Hepatocyte (in vitro differentiated cells): ENCODE measurements around the gene SLC6A3. TPM values are rescaled to one million over a fixed set of nuclear protein-coding genes. Genes with fewer than 3 reads are reported as not detected.

Experiments
- DNase-seq: peaks from one replicate; pipeline ENCODE4 v3.0.0-alpha.2; 2016; ENCODE audit warnings: low spot score
- H2AFZ ChIP-seq: fragments of 200-600 bp; sonication (generic); 2 replicates; pipeline ENCODE4 v1.6.0; 2016; ENCODE audit warnings: antibody characterized with exemption, mild to moderate bottlenecking
- H3K27ac ChIP-seq: fragments of 200-600 bp; sonication (generic); 2 replicates; pipeline ENCODE4 v1.5.1; 2016; ENCODE audit warnings: mild to moderate bottlenecking
- H3K27me3 ChIP-seq: fragments of 200-600 bp; sonication (generic); 2 replicates; pipeline ENCODE4 v1.6.1; 2016
- H3K36me3 ChIP-seq: fragments of 200-600 bp; sonication (generic); replicated peaks from 2 replicates; pipeline ENCODE4 v1.5.1; 2016; ENCODE audit warnings: low read depth; ENCODE audit not compliant: insufficient read depth
- H3K4me1 ChIP-seq: fragments of 200-600 bp; sonication (generic); 2 replicates; pipeline ENCODE4 v1.5.1; 2016; ENCODE audit warnings: mild to moderate bottlenecking, moderate library complexity; ENCODE audit not compliant: insufficient read depth
- H3K4me2 ChIP-seq: fragments of 200-600 bp; sonication (generic); 2 replicates; pipeline ENCODE4 v1.6.0; 2016
- H3K4me3 ChIP-seq: fragments of 200-600 bp; sonication (generic); 2 replicates; pipeline ENCODE4 v1.5.1; 2016; ENCODE audit warnings: mild to moderate bottlenecking
- H3K79me2 ChIP-seq: fragments of 200-600 bp; sonication (generic); 2 replicates; pipeline ENCODE4 v1.6.0; 2017; ENCODE audit warnings: mild to moderate bottlenecking
- H3K9me2 ChIP-seq: fragments of 200-600 bp; sonication (generic); replicated peaks from 2 replicates; pipeline ENCODE4 v1.6.0; 2017; ENCODE audit warnings: mild to moderate bottlenecking; ENCODE audit not compliant: insufficient read depth
- H3K9me3 ChIP-seq: fragments of 200-600 bp; sonication (generic); 2 replicates; pipeline ENCODE4 v1.5.1; 2016; ENCODE audit warnings: low read depth, mild to moderate bottlenecking
- H4K20me1 ChIP-seq: fragments of 200-600 bp; sonication (generic); 2 replicates; pipeline ENCODE4 v1.6.0; 2016; ENCODE audit warnings: mild to moderate bottlenecking; ENCODE audit not compliant: insufficient read depth, poor library complexity, severe bottlenecking
- EZH2 ChIP-seq: fragments of 200-600 bp; sonication (generic); IDR thresholded peaks from 2 replicates; pipeline ENCODE4 v1.6.1; 2016; ENCODE audit warnings: antibody characterized with exemption, mild to moderate bottlenecking, borderline replicate concordance
- EZH2phosphoT487 ChIP-seq: fragments of 200-600 bp; sonication (generic); IDR thresholded peaks from one replicate; pipeline ENCODE4 v1.6.1; 2018; ENCODE audit warnings: antibody characterized with exemption, mild to moderate bottlenecking, low read depth, moderate library complexity; ENCODE audit not compliant: unreplicated experiment, severe bottlenecking
- WGBS: methylation state at CpG from one replicate; pipeline ENCODE4 v1.1.6; 2016; ENCODE audit warnings: low lambda C conversion rate; ENCODE audit errors: missing lambda C conversion rate; 5-methylcytosine and 5-hydroxymethylcytosine counted together
- polyA plus RNA-seq: library from polyadenylated mRNA; unstranded; fragments of >200 nt; fragmentation: Nextera tagmentation; extraction: Ambion mirVana; gene quantifications from 2 replicates; pipeline ENCODE4 v1.2.1, GENCODE V29; 2016
- total RNA-seq: library from RNA; depleted of rRNA; stranded (reverse); fragments of >200 nt; gene quantifications from 2 replicates; pipeline ENCODE4 v1.2.3, GENCODE V29; 2014
- TF ChIP-seq, protein P1 (sequence below): fragments of 200-600 bp; sonication (generic); IDR thresholded peaks from 2 replicates; pipeline ENCODE4 v1.5.1; 2016; ENCODE audit warnings: antibody characterized with exemption, mild to moderate bottlenecking; ENCODE audit not compliant: poor library complexity

The SLC6A3 gene
- total and polyA plus RNA-seq, 2 experiments from 2014 or later, result not detected

DNA sequence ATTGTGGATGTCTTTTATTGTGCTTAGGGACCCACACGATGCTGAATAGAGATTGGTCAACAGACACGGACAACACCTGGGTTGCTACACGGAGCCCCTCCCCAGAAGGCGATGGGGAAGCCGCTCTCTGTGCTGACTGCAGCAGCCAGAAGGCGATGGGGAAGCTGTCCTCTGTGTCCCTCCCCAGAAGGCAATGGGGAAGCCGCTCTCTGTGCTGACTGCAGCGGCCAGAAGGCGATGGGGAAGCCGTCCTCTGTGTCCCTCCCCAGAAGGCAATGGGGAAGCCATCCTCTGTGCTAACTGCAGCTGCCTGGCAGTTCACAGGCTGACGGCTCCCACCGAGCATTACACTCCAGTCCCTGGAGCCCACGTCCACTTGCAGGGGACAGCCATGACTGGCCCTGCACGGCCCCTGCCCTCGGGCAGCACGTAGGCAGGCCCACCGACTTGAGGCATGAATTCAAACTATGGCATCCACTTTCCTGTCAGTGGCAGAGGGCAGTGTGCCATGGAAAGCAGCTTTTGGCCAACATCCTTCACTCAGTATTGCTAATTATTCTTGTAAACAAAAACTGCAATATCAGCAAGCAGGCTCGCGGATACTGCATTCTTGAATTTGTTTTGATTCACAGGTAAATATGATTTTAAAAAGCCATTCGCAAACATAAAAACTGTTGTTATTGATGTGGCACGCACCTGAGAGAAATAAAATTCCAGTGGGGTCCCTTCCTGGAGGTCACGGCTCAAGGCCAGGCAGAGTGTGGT, 52.3 kb downstream of the SLC6A3 start:
- DNase-seq, result no peak

DNA sequence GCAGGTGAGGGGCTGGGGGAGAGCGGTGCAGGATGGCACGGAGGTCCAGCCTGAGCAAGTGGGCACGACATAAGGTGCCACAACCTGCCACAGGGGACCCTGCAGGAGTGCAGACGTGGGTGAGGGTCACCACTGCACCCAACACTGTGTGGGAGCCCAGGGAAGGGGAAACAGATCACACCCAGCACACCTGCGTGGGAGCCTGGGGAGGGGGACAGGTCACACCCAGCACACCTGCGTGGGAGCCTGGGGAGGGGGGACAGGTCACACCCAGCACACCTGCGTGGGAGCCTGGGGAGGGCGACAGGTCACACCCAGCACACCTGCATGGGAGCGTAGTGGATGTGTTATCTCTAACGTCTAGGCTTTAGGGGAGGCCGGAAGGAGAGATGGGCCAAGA, 53.0 kb downstream of the SLC6A3 start:
- TF ChIP-seq, protein P1, sequence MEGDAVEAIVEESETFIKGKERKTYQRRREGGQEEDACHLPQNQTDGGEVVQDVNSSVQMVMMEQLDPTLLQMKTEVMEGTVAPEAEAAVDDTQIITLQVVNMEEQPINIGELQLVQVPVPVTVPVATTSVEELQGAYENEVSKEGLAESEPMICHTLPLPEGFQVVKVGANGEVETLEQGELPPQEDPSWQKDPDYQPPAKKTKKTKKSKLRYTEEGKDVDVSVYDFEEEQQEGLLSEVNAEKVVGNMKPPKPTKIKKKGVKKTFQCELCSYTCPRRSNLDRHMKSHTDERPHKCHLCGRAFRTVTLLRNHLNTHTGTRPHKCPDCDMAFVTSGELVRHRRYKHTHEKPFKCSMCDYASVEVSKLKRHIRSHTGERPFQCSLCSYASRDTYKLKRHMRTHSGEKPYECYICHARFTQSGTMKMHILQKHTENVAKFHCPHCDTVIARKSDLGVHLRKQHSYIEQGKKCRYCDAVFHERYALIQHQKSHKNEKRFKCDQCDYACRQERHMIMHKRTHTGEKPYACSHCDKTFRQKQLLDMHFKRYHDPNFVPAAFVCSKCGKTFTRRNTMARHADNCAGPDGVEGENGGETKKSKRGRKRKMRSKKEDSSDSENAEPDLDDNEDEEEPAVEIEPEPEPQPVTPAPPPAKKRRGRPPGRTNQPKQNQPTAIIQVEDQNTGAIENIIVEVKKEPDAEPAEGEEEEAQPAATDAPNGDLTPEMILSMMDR, result no peak
- no peak for TF ChIP-seq EZH2
- no peak for TF ChIP-seq EZH2phosphoT487
- no peak overlapping the region for H2AFZ ChIP-seq
- H3K36me3 ChIP-seq, result no peaks in the 10 kb centered on the region
- DNase-seq, result no peak
- H3K9me2 ChIP-seq, result no peaks in the 10 kb centered on the region
- no peaks in the 10 kb centered on the region for H3K79me2 ChIP-seq
- no peaks in the 10 kb centered on the region for H3K9me3 ChIP-seq
- no peaks in the 10 kb centered on the region for H4K20me1 ChIP-seq
- WGBS, result 75% methylated on average over 7 of the region's 11 CpGs
- H3K27ac ChIP-seq, result no peak overlapping the region
- H3K4me1 ChIP-seq, result no peaks in the 10 kb centered on the region
- no peak overlapping the region for H3K4me2 ChIP-seq
- no peak overlapping the region for H3K4me3 ChIP-seq
- peaks cover 23% of the 10 kb centered on the region for H3K27me3 ChIP-seq

More for the DNA sequence above, 52.3 kb downstream of the SLC6A3 start:
- H3K27ac ChIP-seq, result no peak overlapping the region
- H4K20me1 ChIP-seq, result no peaks in the 10 kb centered on the region
- no peaks in the 10 kb centered on the region for H3K9me2 ChIP-seq
- WGBS, result 84% methylated on average over 22 of the region's 22 CpGs
- no peaks in the 10 kb centered on the region for H3K36me3 ChIP-seq
- TF ChIP-seq, protein P1, result no peak
- TF ChIP-seq EZH2phosphoT487 (no peak), EZH2 (no peak)
- H2AFZ ChIP-seq, result no peak overlapping the region
- H3K4me2 ChIP-seq, result no peak overlapping the region
- H3K27me3 ChIP-seq, result peaks cover 23% of the 10 kb centered on the region
- no peaks in the 10 kb centered on the region for H3K4me1 ChIP-seq
- H3K79me2 ChIP-seq, result no peaks in the 10 kb centered on the region
- H3K4me3 ChIP-seq, result no peak overlapping the region
- no peaks in the 10 kb centered on the region for H3K9me3 ChIP-seq

DNA sequence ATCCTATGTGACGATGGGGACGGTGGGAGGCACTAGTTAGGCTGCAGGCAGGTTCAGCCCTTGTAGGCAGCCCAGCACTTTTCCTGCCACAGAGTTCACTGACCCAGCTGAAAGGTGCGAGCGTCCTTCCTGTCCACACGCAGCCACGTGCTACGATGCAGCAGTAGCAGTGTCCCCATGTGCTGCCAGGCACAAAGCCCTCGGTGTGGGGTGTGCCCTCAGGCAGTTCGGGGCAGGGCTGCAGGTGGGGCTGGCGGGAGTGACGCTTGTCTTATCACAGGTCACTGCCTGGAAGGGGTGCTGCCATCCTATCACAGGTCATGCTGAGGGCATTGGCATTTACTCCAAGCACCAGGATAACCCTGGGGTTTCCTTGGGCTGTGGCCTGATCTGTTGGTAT, 53.5 kb downstream of the SLC6A3 start:
- Histone ChIP-seq H3K9me3 (no peaks in the 10 kb centered on the region), H3K9me2 (no peaks in the 10 kb centered on the region), H3K79me2 (no peaks in the 10 kb centered on the region), H2AFZ (no peak overlapping the region), H3K4me3 (no peak overlapping the region), H3K4me2 (no peak overlapping the region), H3K27me3 (peaks cover 29% of the 10 kb centered on the region), H3K36me3 (no peaks in the 10 kb centered on the region), H3K4me1 (no peaks in the 10 kb centered on the region), H4K20me1 (no peaks in the 10 kb centered on the region), H3K27ac (no peak overlapping the region)
- 72% methylated on average over 11 of the region's 11 CpGs for WGBS
- TF ChIP-seq, protein P1, result no peak
- DNase-seq, result no peak
